GM19467 (cell line): ENCODE measurements around the gene BCL3.
"Not testable (repeated sequence)": the region's sequence is repeated elsewhere in the genome, so short reads cannot be mapped to it uniquely, and the experiment has no call there.

Experiments used
- ATAC-seq: cut with Tn5 transposase; IDR thresholded peaks from one replicate; pipeline ENCODE4 v1.9.1; 2021; ENCODE audit warnings: mild to moderate bottlenecking, moderate library complexity; ENCODE audit not compliant: unreplicated experiment

The BCL3 gene

GRCh38 chr19:44748426-44749254 is at the start of gene BCL3:
Gene BCL3, plus strand, starts transcription at chr19:44748708. Its CDS starts 83 bp downstream, at chr19:44748791.
- ATAC-seq: no peak

GRCh38 chr19:44700547-44700946 is 48.0 kb upstream of the BCL3 start:
- ATAC-seq: no peak

GRCh38 chr19:44701228-44701627 is 47.3 kb upstream of the BCL3 start:
- no peak for ATAC-seq

- ATAC-seq: no peak
These were observed 45.8 kb upstream of the BCL3 start for GRCh38 chr19:44702551-44703176.

GRCh38 chr19:44703336-44704078 is 45.0 kb upstream of the BCL3 start:
- no peak for ATAC-seq

GRCh38 chr19:44704982-44705381 is 43.5 kb upstream of the BCL3 start:
- no peak for ATAC-seq

- no peak for ATAC-seq
These were observed 43.0 kb upstream of the BCL3 start for GRCh38 chr19:44705502-44706010.

- no peak for ATAC-seq
These were observed 41.8 kb upstream of the BCL3 start for GRCh38 chr19:44706506-44707236.

GRCh38 chr19:44707794-44708193 is 40.7 kb upstream of the BCL3 start:
- no peak for ATAC-seq

GRCh38 chr19:44708940-44709339 is 39.6 kb upstream of the BCL3 start:
- no peak for ATAC-seq

- ATAC-seq: not testable (repeated sequence)
These were observed 38.9 kb upstream of the BCL3 start for GRCh38 chr19:44709434-44710266.

GRCh38 chr19:44710483-44710882 is 38.0 kb upstream of the BCL3 start:
- ATAC-seq: no peak

- no peak for ATAC-seq
These were observed 35.5 kb upstream of the BCL3 start for GRCh38 chr19:44712864-44713515.

- ATAC-seq: no peak
These were observed 33.8 kb upstream of the BCL3 start for GRCh38 chr19:44714597-44715169.

GRCh38 chr19:44717603-44718002 is 30.9 kb upstream of the BCL3 start:
- no peak for ATAC-seq

GRCh38 chr19:44718441-44719261 is 29.9 kb upstream of the BCL3 start:
- ATAC-seq: no peak

- ATAC-seq: no peak
These were observed 29.2 kb upstream of the BCL3 start for GRCh38 chr19:44719262-44719701.

GRCh38 chr19:44720396-44720795 is 28.1 kb upstream of the BCL3 start:
- not testable (repeated sequence) for ATAC-seq
